Karpas-422 (cell line): ENCODE data around the gene TMEM43. TPM values are rescaled to one million over a fixed set of nuclear protein-coding genes. Genes with fewer than 3 reads are reported as not detected.

Experiments used
- DNase-seq: peaks from one replicate; pipeline ENCODE4 v3.0.0-alpha.2; 2015
- H2AFZ ChIP-seq: fragments of 200-600 bp; sonication (generic); 2 replicates; pipeline ENCODE4 v1.6.1; 2014; ENCODE audit warnings: antibody characterized with exemption, low read length, mixed read lengths
- H3K27ac ChIP-seq: fragments of 200-600 bp; sonication (generic); 2 replicates; pipeline ENCODE4 v1.5.1; 2014; ENCODE audit warnings: mild to moderate bottlenecking, low read length, moderate library complexity
- H3K27me3 ChIP-seq: fragments of 200-600 bp; sonication (generic); 2 replicates; pipeline ENCODE4 v1.6.1; 2014; ENCODE audit warnings: low read length, mixed read lengths
- H3K36me3 ChIP-seq: fragments of 200-600 bp; sonication (generic); 2 replicates; pipeline ENCODE4 v1.6.1; 2014; ENCODE audit warnings: low read length, mixed read lengths; ENCODE audit not compliant: insufficient read depth
- H3K4me1 ChIP-seq: fragments of 200-600 bp; sonication (generic); 2 replicates; pipeline ENCODE4 v1.6.1; 2014; ENCODE audit warnings: mild to moderate bottlenecking, low read length, mixed read lengths
- H3K4me2 ChIP-seq: fragments of 200-600 bp; sonication (generic); 2 replicates; pipeline ENCODE4 v1.6.1; 2014; ENCODE audit warnings: low read length, low read depth, mild to moderate bottlenecking; ENCODE audit not compliant: poor library complexity, severe bottlenecking
- H3K4me3 ChIP-seq: fragments of 200-600 bp; sonication (generic); 2 replicates; pipeline ENCODE4 v1.5.1; 2014; ENCODE audit warnings: mild to moderate bottlenecking, antibody characterized with exemption, low read length, mixed read lengths
- H3K79me2 ChIP-seq: fragments of 200-600 bp; sonication (generic); 2 replicates; pipeline ENCODE4 v1.6.1; 2014; ENCODE audit warnings: mild to moderate bottlenecking, low read length, mixed read lengths
- H3K9ac ChIP-seq: fragments of 200-600 bp; sonication (generic); 2 replicates; pipeline ENCODE4 v1.6.0; 2014; ENCODE audit warnings: low read length
- H3K9me2 ChIP-seq: fragments of 200-600 bp; sonication (generic), shearing (Covaris generic); replicated peaks from 2 replicates; pipeline ENCODE4 v1.6.0; 2014; ENCODE audit warnings: mild to moderate bottlenecking, low read length, moderate library complexity; ENCODE audit not compliant: insufficient read depth
- H3K9me3 ChIP-seq: fragments of 300-700, 200-600 bp; sonication (generic); 2 replicates; pipeline ENCODE4 v1.6.1; 2014; ENCODE audit warnings: low read length, mixed read lengths
- H4K20me1 ChIP-seq: fragments of 200-600 bp; sonication (generic); 2 replicates; pipeline ENCODE4 v1.6.1; 2014; ENCODE audit warnings: mild to moderate bottlenecking, antibody characterized with exemption, low read length, low read depth; ENCODE audit not compliant: insufficient read depth
- total RNA-seq: library from RNA; depleted of rRNA; stranded (reverse); fragments of >200 nt; shearing (Covaris generic); gene quantifications from 2 replicates; pipeline ENCODE4 v1.2.3, GENCODE V29; 2014; ENCODE audit warnings: low replicate concordance

TMEM43 gene
- total RNA-seq, 1 experiment from 2014 or later, result 31.9 TPM

DNA sequence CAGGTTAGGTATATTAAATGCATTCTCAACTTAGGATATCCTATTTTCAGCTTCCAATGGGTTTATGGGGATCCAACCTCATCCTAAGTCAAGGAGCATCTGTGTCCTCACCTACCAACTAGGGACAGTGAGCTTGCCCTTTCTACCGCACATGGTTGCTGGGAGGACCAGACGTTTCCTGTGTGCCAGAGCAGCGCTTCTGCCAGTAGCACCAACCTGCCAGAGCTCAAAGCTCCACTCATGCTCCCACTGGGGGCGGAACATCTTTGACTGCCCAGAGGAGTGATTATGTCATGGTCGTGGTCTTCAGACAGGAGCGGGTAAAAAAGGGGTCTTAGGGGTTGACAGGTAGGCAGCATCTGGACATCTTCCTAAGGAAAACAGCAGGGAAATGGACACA, 28.8 kb downstream of the TMEM43 start:
- H3K9me3 ChIP-seq, result no peaks in the 10 kb centered on the region
- H2AFZ ChIP-seq, result no peak overlapping the region
- no peaks in the 10 kb centered on the region for H3K27me3 ChIP-seq
- no peak for DNase-seq
- H3K36me3 ChIP-seq, result peaks cover 16% of the 10 kb centered on the region; the same call in 1 of the 2 replicates
- H3K4me1 ChIP-seq, result no peaks in the 10 kb centered on the region
- no peak overlapping the region for H3K27ac ChIP-seq
- H3K9ac ChIP-seq, result no peak overlapping the region
- H4K20me1 ChIP-seq, result no peaks in the 10 kb centered on the region
- no peaks in the 10 kb centered on the region for H3K9me2 ChIP-seq
- no peak overlapping the region for H3K4me3 ChIP-seq
- peaks cover 7% of the 10 kb centered on the region; the same call in 1 of the 2 replicates for H3K79me2 ChIP-seq
- no peak overlapping the region for H3K4me2 ChIP-seq

GRCh38 chr3:14154276-14154675, 29.4 kb downstream of the TMEM43 start:
- Histone ChIP-seq H3K4me3 (no peak overlapping the region), H3K4me1 (no peaks in the 10 kb centered on the region), H3K4me2 (no peak overlapping the region), H3K9me2 (no peaks in the 10 kb centered on the region), H2AFZ (no peak overlapping the region), H3K36me3 (peaks cover 23% of the 10 kb centered on the region; the same call in 1 of the 2 replicates), H3K79me2 (peaks cover 9% of the 10 kb centered on the region; the same call in 1 of the 2 replicates), H4K20me1 (no peaks in the 10 kb centered on the region), H3K27ac (no peak overlapping the region), H3K9me3 (no peaks in the 10 kb centered on the region), H3K27me3 (no peaks in the 10 kb centered on the region), H3K9ac (no peak overlapping the region)
- no peak for DNase-seq

GRCh38 chr3:14154895-14155440, 30.1 kb downstream of the TMEM43 start:
- H4K20me1 ChIP-seq, result no peaks in the 10 kb centered on the region
- H3K9ac ChIP-seq, result no peak overlapping the region
- no peak for DNase-seq
- H2AFZ ChIP-seq, result no peak overlapping the region
- H3K4me2 ChIP-seq, result no peak overlapping the region
- no peaks in the 10 kb centered on the region for H3K27me3 ChIP-seq
- no peaks in the 10 kb centered on the region for H3K4me1 ChIP-seq
- peaks cover 10% of the 10 kb centered on the region; the same call in 1 of the 2 replicates for H3K79me2 ChIP-seq
- no peaks in the 10 kb centered on the region for H3K9me3 ChIP-seq
- H3K36me3 ChIP-seq, result peaks cover 28% of the 10 kb centered on the region; the same call in 1 of the 2 replicates
- H3K4me3 ChIP-seq, result no peak overlapping the region
- no peak overlapping the region for H3K27ac ChIP-seq
- H3K9me2 ChIP-seq, result no peaks in the 10 kb centered on the region

DNA sequence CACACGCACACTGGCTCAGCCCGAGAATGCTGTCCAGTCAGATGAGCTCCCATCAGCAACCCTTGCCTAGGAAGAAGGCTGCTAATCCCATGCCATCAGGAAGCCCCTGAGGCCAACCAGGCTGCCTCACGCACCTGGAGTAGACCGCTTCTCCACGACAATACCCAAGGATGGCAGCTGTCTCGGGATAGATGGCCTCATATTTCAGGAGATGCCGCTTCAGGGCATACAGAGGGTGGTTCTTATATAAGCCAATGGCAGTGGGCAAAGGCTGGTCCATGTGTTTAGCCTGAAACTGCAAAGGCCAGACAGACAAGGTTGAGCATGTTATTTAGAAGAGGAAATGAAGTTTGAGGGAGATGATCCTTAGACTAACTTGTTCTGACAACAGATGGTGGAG, 31.3 kb downstream of the TMEM43 start:
- H2AFZ ChIP-seq, result no peak overlapping the region
- no peaks in the 10 kb centered on the region for H3K9me2 ChIP-seq
- H3K9ac ChIP-seq, result no peak overlapping the region
- H3K36me3 ChIP-seq, result peaks cover 40% of the 10 kb centered on the region
- H3K4me2 ChIP-seq, result no peak overlapping the region
- H3K79me2 ChIP-seq, result peaks cover 18% of the 10 kb centered on the region; the same call in 1 of the 2 replicates
- DNase-seq, result no peak
- H3K9me3 ChIP-seq, result 0 out of 2 replicates have a peak, but pooled peaks cover 4% of the 10 kb centered on the region
- H4K20me1 ChIP-seq, result no peaks in the 10 kb centered on the region
- no peaks in the 10 kb centered on the region for H3K4me1 ChIP-seq
- no peak overlapping the region for H3K4me3 ChIP-seq
- H3K27ac ChIP-seq, result no peak overlapping the region
- H3K27me3 ChIP-seq, result no peaks in the 10 kb centered on the region

DNA sequence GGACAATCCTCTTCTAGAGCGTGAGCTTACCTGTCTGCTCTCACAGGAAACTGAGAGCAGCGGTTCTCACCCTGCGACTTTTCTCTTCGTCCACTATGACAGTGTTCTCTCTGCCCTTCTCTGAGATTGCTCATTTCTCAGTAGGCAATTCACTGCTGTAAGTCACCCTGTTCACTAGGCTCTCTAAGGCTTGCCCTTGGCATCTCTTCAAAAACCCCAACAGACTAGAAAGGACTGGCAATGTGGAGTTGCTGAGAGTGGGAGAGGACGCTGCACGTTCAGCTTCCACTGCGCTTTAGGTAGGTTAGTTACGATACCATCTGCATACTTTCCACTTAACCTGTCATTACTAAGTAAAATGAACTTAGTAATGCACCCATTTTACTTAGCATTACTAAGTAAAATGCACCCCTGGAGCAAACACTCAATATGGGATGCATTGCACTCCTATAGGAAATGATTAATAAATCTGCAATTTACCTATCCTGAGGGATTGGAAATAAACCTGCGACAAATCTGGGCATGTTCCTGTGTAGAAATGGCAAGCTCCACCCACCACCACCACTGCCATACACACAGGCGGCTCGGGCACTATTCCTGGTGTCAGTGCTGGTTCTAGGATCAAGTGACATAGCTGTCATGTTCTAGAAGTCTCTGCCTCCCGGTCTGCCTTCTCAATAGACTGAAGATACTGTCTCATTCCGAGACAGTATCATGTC, 32.1 kb downstream of the TMEM43 start:
- H3K79me2 ChIP-seq, result peaks cover 21% of the 10 kb centered on the region; the same call in 1 of the 2 replicates
- no peak overlapping the region for H2AFZ ChIP-seq
- H3K9me3 ChIP-seq, result peaks cover 11% of the 10 kb centered on the region
- H3K27me3 ChIP-seq, result no peaks in the 10 kb centered on the region
- H3K4me3 ChIP-seq, result no peak overlapping the region
- peaks cover 48% of the 10 kb centered on the region for H3K36me3 ChIP-seq
- no peaks in the 10 kb centered on the region for H4K20me1 ChIP-seq
- no peak overlapping the region for H3K4me2 ChIP-seq
- H3K27ac ChIP-seq, result no peak overlapping the region
- H3K4me1 ChIP-seq, result no peaks in the 10 kb centered on the region
- no peaks in the 10 kb centered on the region for H3K9me2 ChIP-seq
- no peak overlapping the region for H3K9ac ChIP-seq
- no peak for DNase-seq

DNA sequence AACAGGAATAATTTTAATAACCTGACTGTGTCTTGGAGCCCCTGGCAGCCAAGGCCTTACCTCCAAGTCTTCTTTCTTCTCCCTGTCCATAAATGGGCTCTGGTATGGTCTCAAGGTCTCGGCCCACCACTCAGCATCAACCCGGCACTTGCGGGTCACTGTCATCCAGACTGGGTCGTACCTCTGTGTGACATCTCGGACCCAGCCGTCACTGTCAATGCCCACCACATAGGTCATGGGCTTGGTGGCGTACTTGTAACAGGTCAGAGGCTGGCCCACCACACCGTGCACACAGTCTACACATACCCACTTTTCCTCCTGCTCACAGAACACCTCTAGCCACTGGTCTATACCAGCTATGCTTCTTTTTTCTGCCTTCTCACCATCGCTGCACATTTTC, 33.1 kb downstream of the TMEM43 start:
- no peaks in the 10 kb centered on the region for H3K4me1 ChIP-seq
- no peak for DNase-seq
- H3K4me3 ChIP-seq, result no peak overlapping the region
- no peaks in the 10 kb centered on the region for H3K9me2 ChIP-seq
- H3K9me3 ChIP-seq, result peaks cover 21% of the 10 kb centered on the region
- H3K27me3 ChIP-seq, result no peaks in the 10 kb centered on the region
- H2AFZ ChIP-seq, result no peak overlapping the region
- no peak overlapping the region for H3K9ac ChIP-seq
- no peak overlapping the region for H3K4me2 ChIP-seq
- peaks cover 29% of the 10 kb centered on the region for H3K79me2 ChIP-seq
- peaks cover 58% of the 10 kb centered on the region for H3K36me3 ChIP-seq
- H3K27ac ChIP-seq, result no peak overlapping the region
- H4K20me1 ChIP-seq, result no peaks in the 10 kb centered on the region

DNA sequence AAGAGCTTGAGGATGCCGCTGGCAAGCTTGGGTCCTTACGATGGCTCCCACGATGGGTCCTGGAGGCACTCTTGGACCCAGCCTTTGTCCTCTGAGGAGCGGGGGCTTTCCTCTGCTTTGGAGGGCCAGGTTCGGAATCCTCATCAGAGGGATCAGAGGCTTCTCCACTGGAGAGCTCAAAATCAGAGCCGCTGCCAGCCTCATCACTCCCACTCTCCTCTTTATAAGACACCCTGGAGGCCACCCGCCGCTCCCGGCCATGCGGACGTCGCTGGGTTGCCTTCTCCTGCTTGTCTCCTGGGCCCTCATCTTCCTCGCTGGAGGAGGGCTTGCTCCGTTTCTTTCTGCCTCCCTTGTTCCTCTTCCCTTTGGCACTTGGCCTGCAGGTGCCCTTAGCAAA, 33.5 kb downstream of the TMEM43 start:
- peaks cover 62% of the 10 kb centered on the region for H3K36me3 ChIP-seq
- no peaks in the 10 kb centered on the region for H3K9me2 ChIP-seq
- no peaks in the 10 kb centered on the region for H3K27me3 ChIP-seq
- no peak overlapping the region for H3K27ac ChIP-seq
- H3K4me1 ChIP-seq, result no peaks in the 10 kb centered on the region
- no peak overlapping the region for H3K9ac ChIP-seq
- no peaks in the 10 kb centered on the region for H4K20me1 ChIP-seq
- H3K9me3 ChIP-seq, result peaks cover 25% of the 10 kb centered on the region
- H3K4me3 ChIP-seq, result no peak overlapping the region
- peaks cover 32% of the 10 kb centered on the region for H3K79me2 ChIP-seq
- H2AFZ ChIP-seq, result no peak overlapping the region
- no peak overlapping the region for H3K4me2 ChIP-seq
- no peak for DNase-seq

DNA sequence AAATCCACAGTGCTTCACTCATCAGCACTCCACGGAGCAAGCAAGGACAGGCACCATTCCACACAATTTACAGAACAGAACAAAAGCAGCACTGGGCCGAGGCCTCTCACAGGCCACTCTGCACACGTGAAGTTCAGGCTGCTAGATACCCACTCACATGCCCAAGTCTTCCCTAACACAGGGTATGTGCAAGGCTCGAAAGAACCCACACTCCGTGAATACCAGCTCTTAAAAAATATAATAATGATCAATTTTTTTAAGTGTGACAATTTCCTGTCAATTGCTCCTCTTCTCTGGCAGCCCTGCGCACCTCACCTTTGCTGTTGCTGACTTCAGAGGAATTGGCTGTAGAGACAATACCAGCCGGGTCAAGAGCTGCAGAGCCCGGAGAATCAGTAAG, 34.6 kb downstream of the TMEM43 start:
- no peaks in the 10 kb centered on the region for H3K9me2 ChIP-seq
- no peak for DNase-seq
- H3K79me2 ChIP-seq, result peaks cover 39% of the 10 kb centered on the region
- peaks cover 26% of the 10 kb centered on the region for H3K9me3 ChIP-seq
- no peak overlapping the region for H3K9ac ChIP-seq
- H4K20me1 ChIP-seq, result no peaks in the 10 kb centered on the region
- H3K4me1 ChIP-seq, result no peaks in the 10 kb centered on the region
- no peak overlapping the region for H3K27ac ChIP-seq
- peaks cover 71% of the 10 kb centered on the region for H3K36me3 ChIP-seq
- no peak overlapping the region for H2AFZ ChIP-seq
- no peak overlapping the region for H3K4me3 ChIP-seq
- no peaks in the 10 kb centered on the region for H3K27me3 ChIP-seq
- H3K4me2 ChIP-seq, result no peak overlapping the region
